Thoracic aorta (tissue), 2 donors: ENCODE data around the gene DOHH. TPM values are rescaled to one million over a fixed set of nuclear protein-coding genes. Genes with fewer than 3 reads are reported as not detected.

Experiments
- ATAC-seq: fragments of 150-250 bp; one replicate; pipeline ENCODE4 v1.8.0; 2017; ENCODE audit warnings: low read depth; ENCODE audit not compliant: insufficient number of reproducible peaks, low FRiP score
- DNase-seq: peaks from one replicate; pipeline ENCODE4 v3.0.0-alpha.2; 2020; ENCODE audit warnings: low spot score
- H3K27ac ChIP-seq, 2 donors: fragments of 200-600 bp; sonication (generic); 1 replicate in 1 of 2; 2 replicates in 1 of 2; pipeline ENCODE4 v1.5.1; 2016; ENCODE audit warnings: mild to moderate bottlenecking in 2 of 2, moderate library complexity in 2 of 2
- H3K27me3 ChIP-seq: fragments of 200-600 bp; sonication (generic); replicated peaks from 2 replicates; pipeline ENCODE4 v1.6.0; 2016; ENCODE audit warnings: mild to moderate bottlenecking; ENCODE audit not compliant: insufficient read depth
- H3K36me3 ChIP-seq: fragments of 200-600 bp; sonication (generic); one replicate; pipeline ENCODE4 v1.5.1; 2016
- H3K4me1 ChIP-seq, 2 donors: fragments of 200-600 bp; sonication (generic); 1 replicate in 1 of 2; 2 replicates in 1 of 2; pipeline versions ENCODE4 v1.5.1 to v1.6.0; 2016; ENCODE audit warnings: low read depth in 2 of 2, mild to moderate bottlenecking in 1 of 2; ENCODE audit not compliant: control insufficient read depth in 1 of 2
- H3K4me3 ChIP-seq: fragments of 200-600 bp; sonication (generic); 2 replicates; pipeline ENCODE4 v1.5.1; 2016; ENCODE audit warnings: mild to moderate bottlenecking
- H3K9me3 ChIP-seq: fragments of 200-600 bp; sonication (generic); 2 replicates; pipeline ENCODE4 v1.5.1; 2016
- CTCF ChIP-seq: fragments of 200-600 bp; sonication (generic); IDR thresholded peaks from one replicate; pipeline ENCODE4 v1.5.1; 2019; ENCODE audit warnings: antibody characterized with exemption
- total RNA-seq, 2 donors: library from RNA; depleted of rRNA; stranded (reverse); fragments of >200 nt; gene quantifications; one replicate each; pipeline versions ENCODE4 v1.1.0 to v1.2.3, GENCODE V29; 2016

The DOHH gene
- total RNA-seq, 2 donors from 2014 or later = 22.0 to 24.2 TPM

- Histone ChIP-seq H3K4me3 (no peak overlapping the region), H3K4me1 (peaks cover 0 to 8% of the 10 kb centered on the region in 2 donors), H3K9me3 (no peaks in the 10 kb centered on the region), H3K27me3 (no peaks in the 10 kb centered on the region), H3K27ac (no peak overlapping the region), H3K36me3 (peaks cover 21% of the 10 kb centered on the region)
- no peak for DNase-seq
- no peak for TF ChIP-seq CTCF
- no peak for ATAC-seq
Measured at GRCh38 chr19:3519126-3519525, 18.7 kb upstream of the DOHH start.

DNA sequence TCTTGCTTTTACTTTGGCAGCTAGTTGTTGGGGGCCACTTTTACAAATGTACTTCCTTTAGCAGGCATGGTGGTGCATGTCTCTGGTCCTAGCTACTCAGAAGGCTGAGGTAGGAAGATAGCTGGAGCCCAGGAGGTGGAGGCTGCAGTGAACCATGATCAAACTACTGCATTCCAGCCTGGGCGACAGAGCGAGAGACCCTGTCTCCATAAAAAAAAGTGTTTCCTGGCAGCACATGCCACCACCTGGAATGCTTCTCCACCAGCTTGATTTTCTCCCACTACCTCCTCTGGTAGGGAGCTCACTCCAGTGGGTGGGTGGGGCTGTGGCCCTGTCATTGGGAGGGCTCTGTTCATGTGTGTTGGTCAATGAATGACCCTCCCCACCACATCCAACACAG, 18.2 kb upstream of the DOHH start:
- Histone ChIP-seq H3K4me3 (no peak overlapping the region), H3K27ac (no peak overlapping the region), H3K36me3 (peaks cover 16% of the 10 kb centered on the region), H3K4me1 (peaks cover 0 to 8% of the 10 kb centered on the region in 2 donors), H3K27me3 (no peaks in the 10 kb centered on the region), H3K9me3 (no peaks in the 10 kb centered on the region)
- DNase-seq (no peak), ATAC-seq (no peak)
- no peak for TF ChIP-seq CTCF

DNA sequence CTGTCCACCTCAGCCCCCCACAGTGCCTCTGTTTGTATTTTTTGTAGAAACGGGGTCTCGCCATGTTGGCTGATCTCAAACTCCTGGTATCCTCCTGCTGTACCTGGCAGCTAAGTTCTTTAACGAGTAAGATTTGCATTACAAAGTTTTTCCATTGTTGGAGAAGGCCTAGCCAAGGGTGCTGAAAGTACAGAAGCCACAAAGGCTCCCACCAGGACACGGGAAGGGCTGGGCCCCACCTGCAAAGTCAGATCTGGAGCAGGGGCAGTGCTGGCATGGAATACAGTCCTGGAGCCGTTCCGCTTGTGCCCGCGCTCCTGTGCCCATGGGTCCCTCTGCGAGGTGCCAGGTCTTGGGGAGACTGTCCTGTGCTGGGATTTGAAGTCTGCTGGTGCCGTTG, 17.8 kb upstream of the DOHH start:
- ATAC-seq = no peak
- no peak for DNase-seq
- Histone ChIP-seq H3K4me3 (no peak overlapping the region), H3K9me3 (no peaks in the 10 kb centered on the region), H3K36me3 (peaks cover 12% of the 10 kb centered on the region), H3K27ac (no peak overlapping the region), H3K27me3 (no peaks in the 10 kb centered on the region), H3K4me1 (peaks cover 0 to 8% of the 10 kb centered on the region in 2 donors)
- TF ChIP-seq CTCF = no peak

GRCh38 chr19:3517638-3518037, 17.2 kb upstream of the DOHH start:
- peaks cover 6% of the 10 kb centered on the region for H3K36me3 ChIP-seq
- ATAC-seq (no peak), DNase-seq (no peak)
- no peak overlapping the region for H3K4me3 ChIP-seq
- no peak overlapping the region for H3K27ac ChIP-seq
- no peaks in the 10 kb centered on the region for H3K9me3 ChIP-seq
- H3K27me3 ChIP-seq = no peaks in the 10 kb centered on the region
- TF ChIP-seq CTCF = no peak
- H3K4me1 ChIP-seq = peaks cover 0 to 10% of the 10 kb centered on the region in 2 donors

DNA sequence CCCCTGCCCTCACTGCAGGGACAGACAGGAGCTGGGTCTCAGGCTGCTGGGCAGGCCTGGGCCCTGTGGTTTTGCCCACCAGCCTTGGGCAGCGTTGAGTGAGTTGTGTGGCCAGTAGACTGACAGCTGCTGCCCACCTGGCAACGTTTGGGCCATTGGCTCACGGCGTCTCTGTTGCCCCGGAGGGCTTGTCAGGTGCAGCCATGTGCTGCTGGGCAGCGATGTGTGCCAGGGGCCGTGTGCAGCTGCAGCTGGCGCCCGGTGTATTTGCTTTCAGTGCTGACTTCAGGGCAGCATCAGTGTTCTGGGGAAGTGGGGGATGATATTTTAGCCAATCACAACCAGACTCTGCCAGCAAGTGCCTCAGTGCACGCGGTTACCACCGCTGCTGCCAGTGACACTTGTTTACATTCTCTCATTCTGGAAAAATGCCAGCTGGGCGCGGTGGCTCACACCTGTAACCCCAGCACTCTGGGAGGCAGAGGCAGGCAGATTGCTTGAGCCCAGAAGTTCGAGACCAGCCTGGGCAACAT, 16.3 kb upstream of the DOHH start:
- peaks cover 0 to 19% of the 10 kb centered on the region in 2 donors for H3K4me1 ChIP-seq
- no peaks in the 10 kb centered on the region for H3K27me3 ChIP-seq
- no peak for ATAC-seq
- no peak overlapping the region for H3K4me3 ChIP-seq
- H3K9me3 ChIP-seq = no peaks in the 10 kb centered on the region
- no peak overlapping the region for H3K27ac ChIP-seq
- TF ChIP-seq CTCF = no peak
- peaks cover 4% of the 10 kb centered on the region for H3K36me3 ChIP-seq
- DNase-seq = no peak
